Right atrium auricular region (tissue), 2 donors: ENCODE results near the gene PRDM7. TPM values are rescaled to one million over a fixed set of nuclear protein-coding genes. Genes with fewer than 3 reads are reported as not detected.

ENCODE experiments used
- DNase-seq: peaks from one replicate; pipeline ENCODE4 v3.0.0-alpha.2; 2019; ENCODE audit warnings: low spot score
- H3K27ac ChIP-seq, 2 donors: fragments of 200-600 bp; sonication (generic); 1 replicate in 1 of 2; 2 replicates in 1 of 2; pipeline ENCODE4 v1.5.1; 2016 to 2019
- H3K27me3 ChIP-seq, 2 donors: fragments of 200-600 bp; sonication (generic); one replicate each; pipeline versions ENCODE4 v1.5.1 to v1.6.0; 2017 to 2019
- H3K36me3 ChIP-seq: fragments of 200-600 bp; sonication (generic); one replicate; pipeline ENCODE4 v1.5.1; 2016
- H3K4me1 ChIP-seq, 2 donors: fragments of 200-600 bp; sonication (generic); one replicate each; pipeline versions ENCODE4 v1.5.1 to v1.6.0; 2017 to 2019
- H3K4me3 ChIP-seq, 2 donors: fragments of 200-600 bp; sonication (generic); 1 replicate in 1 of 2; 2 replicates in 1 of 2; pipeline ENCODE4 v1.5.1; 2017 to 2019; ENCODE audit warnings: mild to moderate bottlenecking in 1 of 2, moderate library complexity in 1 of 2
- H3K9me3 ChIP-seq, 2 donors: fragments of 200-600 bp; sonication (generic); one replicate each; pipeline ENCODE4 v1.5.1; 2019
- CTCF ChIP-seq, 2 donors: fragments of 200-600 bp; sonication (generic); IDR thresholded peaks; one replicate each; pipeline ENCODE4 v1.5.1; 2019; ENCODE audit warnings: antibody characterized with exemption in 2 of 2
- total RNA-seq, 2 donors: library from RNA; depleted of rRNA; stranded (reverse); fragments of >200 nt; gene quantifications; one replicate each; pipeline ENCODE4 v1.1.0, GENCODE V29; 2016

Gene PRDM7
- total RNA-seq, 2 donors from 2014 or later = not detected

- Histone ChIP-seq H3K27ac (no peak overlapping the region), H3K4me3 (no peak overlapping the region), H3K4me1 (no peaks in the 10 kb centered on the region), H3K9me3 (no peaks in the 10 kb centered on the region), H3K36me3 (peaks cover 17% of the 10 kb centered on the region), H3K27me3 (no peaks in the 10 kb centered on the region)
- no peak for TF ChIP-seq CTCF (IDR thresholded peaks at IDR 0.05)
- no peak for DNase-seq
Observed at GRCh38 chr16:90034504-90034903, 42.6 kb downstream of the PRDM7 start.

- Histone ChIP-seq H3K4me1 (no peaks in the 10 kb centered on the region), H3K27ac (no peak overlapping the region), H3K27me3 (no peaks in the 10 kb centered on the region), H3K36me3 (peaks cover 17% of the 10 kb centered on the region), H3K4me3 (no peak overlapping the region), H3K9me3 (no peaks in the 10 kb centered on the region)
- DNase-seq = no peak
- TF ChIP-seq CTCF (IDR thresholded peaks at IDR 0.05) = no peak
Observed at GRCh38 chr16:90033387-90033786, 43.7 kb downstream of the PRDM7 start.

- Histone ChIP-seq H3K4me3 (no peak overlapping the region), H3K27ac (no peak overlapping the region), H3K9me3 (no peaks in the 10 kb centered on the region), H3K27me3 (no peaks in the 10 kb centered on the region), H3K4me1 (no peaks in the 10 kb centered on the region), H3K36me3 (peaks cover 17% of the 10 kb centered on the region)
- DNase-seq = no peak
- no peak for TF ChIP-seq CTCF (IDR thresholded peaks at IDR 0.05)
Observed at GRCh38 chr16:90032674-90033331, 44.3 kb downstream of the PRDM7 start.

GRCh38 chr16:90031931-90032673, 45.0 kb downstream of the PRDM7 start:
- no peak for TF ChIP-seq CTCF (IDR thresholded peaks at IDR 0.05)
- Histone ChIP-seq H3K27me3 (no peaks in the 10 kb centered on the region), H3K36me3 (peaks cover 10% of the 10 kb centered on the region), H3K9me3 (no peaks in the 10 kb centered on the region), H3K4me3 (no peak overlapping the region), H3K27ac (no peak overlapping the region), H3K4me1 (no peaks in the 10 kb centered on the region)
- no peak for DNase-seq

- no peaks in the 10 kb centered on the region for H3K9me3 ChIP-seq
- TF ChIP-seq CTCF (IDR thresholded peaks at IDR 0.05) = no peak
- H3K4me3 ChIP-seq = no peak overlapping the region
- no peaks in the 10 kb centered on the region for H3K27me3 ChIP-seq
- no peak for DNase-seq
- H3K4me1 ChIP-seq = no peaks in the 10 kb centered on the region
- H3K36me3 ChIP-seq = peaks cover 3% of the 10 kb centered on the region
- H3K27ac ChIP-seq = no peak overlapping the region
Observed at GRCh38 chr16:90031186-90031930, 45.8 kb downstream of the PRDM7 start.
